GM20000 (cell line): Measurements from ENCODE around the gene GBX2.

Source experiments
- DNase-seq: peaks from one replicate; pipeline ENCODE4 v3.0.0; 2012; ENCODE audit warnings: low spot score
- TF ChIP-seq, protein P1 (sequence below): IDR thresholded peaks from 2 replicates; pipeline ENCODE4 v1.5.1; 2012; ENCODE audit warnings: mild to moderate bottlenecking, control low read depth; ENCODE audit errors: extremely low read depth, missing control alignments

The GBX2 gene

DNA sequence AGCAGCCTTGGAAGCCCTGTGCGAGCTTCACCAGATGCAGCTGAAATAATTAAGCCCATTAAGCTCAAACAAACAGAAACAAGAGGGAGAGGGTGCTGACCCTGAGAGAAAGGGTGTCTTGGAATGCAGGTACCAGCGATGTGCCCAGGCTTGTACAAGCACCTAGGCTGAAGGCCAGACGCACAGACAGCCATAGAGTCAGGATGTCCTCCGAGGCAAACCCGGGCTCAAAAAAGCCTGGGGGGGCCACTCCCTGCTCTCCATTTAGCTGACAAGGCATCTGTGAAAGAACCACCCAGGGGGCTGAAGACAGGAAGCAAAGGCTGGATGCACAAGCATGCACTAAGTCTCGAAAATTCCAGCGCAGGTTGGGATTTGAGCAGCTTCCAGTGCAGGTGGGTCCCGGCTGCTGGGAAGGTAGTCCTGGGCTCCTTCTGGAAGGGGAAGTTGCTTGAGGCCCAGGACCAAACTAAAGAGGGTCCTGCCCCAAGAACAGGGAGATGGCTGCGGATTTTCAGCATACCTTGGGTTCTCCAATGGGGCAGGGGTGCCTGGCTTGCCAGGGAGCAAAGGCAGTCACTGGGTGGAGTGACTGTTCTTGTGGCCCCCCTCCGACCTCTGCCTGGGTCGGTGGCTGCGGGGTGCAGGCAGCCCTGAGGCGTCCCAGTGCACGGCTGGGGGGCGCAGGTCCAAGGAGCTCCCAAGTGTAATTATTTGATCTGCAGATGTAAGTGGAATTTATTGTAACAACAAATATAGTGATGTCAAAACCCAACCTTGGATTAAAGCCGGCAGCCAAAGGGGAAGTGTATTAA lies 5.9 kb downstream of the GBX2 start:
- DNase-seq = peak; percentile 51
- TF ChIP-seq, protein P1, sequence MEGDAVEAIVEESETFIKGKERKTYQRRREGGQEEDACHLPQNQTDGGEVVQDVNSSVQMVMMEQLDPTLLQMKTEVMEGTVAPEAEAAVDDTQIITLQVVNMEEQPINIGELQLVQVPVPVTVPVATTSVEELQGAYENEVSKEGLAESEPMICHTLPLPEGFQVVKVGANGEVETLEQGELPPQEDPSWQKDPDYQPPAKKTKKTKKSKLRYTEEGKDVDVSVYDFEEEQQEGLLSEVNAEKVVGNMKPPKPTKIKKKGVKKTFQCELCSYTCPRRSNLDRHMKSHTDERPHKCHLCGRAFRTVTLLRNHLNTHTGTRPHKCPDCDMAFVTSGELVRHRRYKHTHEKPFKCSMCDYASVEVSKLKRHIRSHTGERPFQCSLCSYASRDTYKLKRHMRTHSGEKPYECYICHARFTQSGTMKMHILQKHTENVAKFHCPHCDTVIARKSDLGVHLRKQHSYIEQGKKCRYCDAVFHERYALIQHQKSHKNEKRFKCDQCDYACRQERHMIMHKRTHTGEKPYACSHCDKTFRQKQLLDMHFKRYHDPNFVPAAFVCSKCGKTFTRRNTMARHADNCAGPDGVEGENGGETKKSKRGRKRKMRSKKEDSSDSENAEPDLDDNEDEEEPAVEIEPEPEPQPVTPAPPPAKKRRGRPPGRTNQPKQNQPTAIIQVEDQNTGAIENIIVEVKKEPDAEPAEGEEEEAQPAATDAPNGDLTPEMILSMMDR = no peak

DNA sequence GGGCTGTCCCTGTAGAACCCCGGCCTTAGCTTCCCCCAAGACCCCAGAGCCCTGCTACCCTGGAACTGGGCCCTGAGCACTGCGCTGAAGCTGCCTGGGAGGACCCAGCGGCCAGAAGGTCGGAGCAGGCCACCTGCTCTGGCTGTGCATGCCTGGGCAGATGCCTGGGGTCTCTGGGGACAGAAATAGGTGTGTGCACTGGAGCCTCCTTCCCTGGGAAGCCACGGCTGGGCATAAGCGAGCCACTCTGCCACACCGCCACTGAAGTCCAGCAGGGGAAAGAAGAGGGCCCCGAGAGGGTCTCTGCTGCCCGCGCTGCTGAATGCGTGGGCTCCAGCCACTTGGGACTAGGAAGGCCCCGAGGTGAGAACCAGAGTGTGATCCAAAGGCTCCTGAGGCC lies 6.7 kb downstream of the GBX2 start:
- TF ChIP-seq, protein P1 = no peak
- no peak for DNase-seq

DNA sequence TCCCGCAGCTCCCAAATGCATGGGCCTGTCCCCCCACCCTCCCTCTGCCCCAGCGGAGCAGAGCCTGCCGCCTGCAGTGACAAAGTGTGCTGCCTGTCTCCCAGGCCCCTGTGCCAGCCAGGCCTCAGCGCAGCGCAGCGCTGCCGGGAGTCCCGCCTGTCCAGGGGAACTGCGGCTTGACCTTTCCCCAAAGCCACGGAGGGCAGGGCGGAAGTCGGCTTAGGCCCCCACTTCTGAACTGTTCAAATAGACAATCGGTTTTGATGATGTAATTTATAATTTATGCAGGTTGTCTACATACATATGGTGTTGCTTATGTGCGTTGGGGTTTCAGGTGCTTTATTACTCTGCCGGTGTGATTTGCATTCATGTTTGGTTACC lies 7.1 kb downstream of the GBX2 start:
- TF ChIP-seq, protein P1 = no peak
- no peak for DNase-seq

DNA sequence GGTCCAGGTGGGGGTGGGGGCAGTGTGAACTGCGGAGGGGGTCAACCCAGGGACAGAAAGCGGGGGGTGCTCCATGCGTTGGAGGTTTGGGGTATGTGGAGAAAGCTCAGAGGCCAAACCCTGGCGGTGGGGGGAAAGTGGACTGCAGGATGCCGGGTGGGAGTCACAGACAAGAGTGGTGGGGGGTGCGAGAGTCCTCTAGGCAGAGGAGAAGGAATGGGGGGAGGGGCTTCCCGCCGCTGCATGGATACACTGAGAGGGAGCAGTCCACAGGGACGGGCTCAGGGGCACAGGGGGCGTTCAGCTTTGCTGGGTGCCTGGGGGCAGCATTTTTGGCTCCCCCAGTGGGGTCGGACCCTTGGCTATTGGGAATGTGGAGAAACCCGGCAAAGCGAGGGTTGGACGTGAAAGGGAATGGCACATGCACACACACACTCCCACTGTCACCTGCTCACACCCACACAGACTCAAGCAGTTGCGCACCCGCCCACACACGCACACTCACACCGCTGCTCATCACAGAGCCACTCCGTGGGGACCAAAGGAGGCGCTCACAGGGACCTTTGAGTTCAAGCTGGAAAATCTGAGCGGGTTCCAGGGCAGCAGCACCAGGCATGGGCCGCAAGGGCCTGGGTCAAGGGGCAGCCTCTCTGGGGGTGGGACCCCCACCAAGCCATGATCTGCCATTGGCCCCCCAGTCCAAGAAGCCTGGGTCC lies 7.7 kb downstream of the GBX2 start:
- no peak for DNase-seq
- TF ChIP-seq, protein P1 = no peak

DNA sequence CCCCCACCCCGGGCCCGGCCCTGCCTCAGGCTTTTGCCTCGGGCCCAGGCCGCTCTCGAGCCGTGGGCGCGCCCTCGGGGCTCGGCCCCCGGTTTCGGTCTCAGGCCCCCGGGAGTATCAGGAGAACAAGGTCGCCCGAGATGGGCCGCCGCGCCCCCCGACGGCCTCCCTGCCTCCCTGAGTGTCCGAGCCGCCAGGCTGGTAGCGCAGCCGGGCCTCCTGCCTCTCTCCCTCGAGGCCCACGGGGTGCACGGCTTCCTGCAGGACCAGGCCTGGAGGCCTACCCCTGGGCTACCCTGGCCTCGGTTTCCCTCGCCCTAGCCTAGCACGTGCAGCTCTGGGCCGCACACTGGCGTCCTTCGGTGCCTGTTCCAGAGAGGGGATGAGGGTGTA lies 8.4 kb downstream of the GBX2 start:
- no peak for DNase-seq
- TF ChIP-seq, protein P1 = no peak

DNA sequence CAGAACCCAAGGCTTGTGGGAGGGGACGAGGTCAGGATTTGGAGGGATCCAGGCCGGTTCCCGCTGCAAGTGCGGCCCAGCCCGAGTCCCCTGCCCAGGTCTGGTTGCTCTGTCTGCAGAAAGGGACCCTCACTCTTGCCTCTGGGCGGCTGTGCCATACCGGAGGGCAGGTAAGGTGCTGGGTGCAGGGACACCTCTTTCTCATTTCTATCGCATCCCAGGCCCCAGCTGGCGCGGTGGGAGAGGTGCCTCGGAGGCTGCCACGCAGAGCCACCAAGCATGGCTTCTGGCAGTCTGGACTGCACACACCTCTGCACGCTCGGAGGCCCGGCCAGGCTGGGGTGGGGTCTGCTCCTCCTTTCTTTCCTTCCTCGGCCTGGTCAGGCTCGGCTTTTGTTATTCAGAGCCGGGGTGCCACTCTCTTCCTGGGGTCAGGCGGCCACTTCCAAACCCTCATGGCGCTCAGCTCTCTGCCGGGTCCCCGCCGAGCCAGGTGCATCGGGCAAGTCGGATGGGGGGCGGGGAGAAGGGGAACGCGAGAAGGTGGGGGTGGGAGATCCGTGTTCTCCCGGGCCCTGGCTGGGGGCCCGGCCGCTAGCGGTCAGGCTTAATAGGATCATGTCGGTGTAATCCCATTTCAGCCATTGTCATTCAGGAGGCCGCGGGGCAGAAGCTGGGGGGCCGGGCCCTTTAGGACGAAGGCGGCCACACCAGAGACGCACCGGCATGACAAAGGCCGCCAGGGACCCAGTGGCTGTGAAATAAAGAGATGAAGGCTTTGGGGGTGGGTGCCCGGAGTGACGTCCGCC lies 9.0 kb downstream of the GBX2 start:
- TF ChIP-seq, protein P1 = no peak
- DNase-seq = no peak
